ENCODE results near the gene NOTCH1.
A peak's percentile ranks its signal among the peaks of the same experiment; 100 is the strongest.

Gene NOTCH1

GRCh38 chr9:136484153-136485048 is 61.4 kb downstream of the NOTCH1 start:
- peak; percentile 49 for DNase-seq (ENCODE audit: low read depth)

GRCh38 chr9:136483589-136484152 is 62.2 kb downstream of the NOTCH1 start:
- peak; percentile 91 for DNase-seq (ENCODE audit: low read depth)

- DNase-seq (ENCODE audit: low read depth), result peak; percentile 98
These were observed 62.9 kb downstream of the NOTCH1 start, which contains the start of gene SEC16A for GRCh38 chr9:136482793-136483588. Gene SEC16A (minus strand): TSS chr9:136483040. CDS start chr9:136477615, 5,425 bp downstream.

DNA sequence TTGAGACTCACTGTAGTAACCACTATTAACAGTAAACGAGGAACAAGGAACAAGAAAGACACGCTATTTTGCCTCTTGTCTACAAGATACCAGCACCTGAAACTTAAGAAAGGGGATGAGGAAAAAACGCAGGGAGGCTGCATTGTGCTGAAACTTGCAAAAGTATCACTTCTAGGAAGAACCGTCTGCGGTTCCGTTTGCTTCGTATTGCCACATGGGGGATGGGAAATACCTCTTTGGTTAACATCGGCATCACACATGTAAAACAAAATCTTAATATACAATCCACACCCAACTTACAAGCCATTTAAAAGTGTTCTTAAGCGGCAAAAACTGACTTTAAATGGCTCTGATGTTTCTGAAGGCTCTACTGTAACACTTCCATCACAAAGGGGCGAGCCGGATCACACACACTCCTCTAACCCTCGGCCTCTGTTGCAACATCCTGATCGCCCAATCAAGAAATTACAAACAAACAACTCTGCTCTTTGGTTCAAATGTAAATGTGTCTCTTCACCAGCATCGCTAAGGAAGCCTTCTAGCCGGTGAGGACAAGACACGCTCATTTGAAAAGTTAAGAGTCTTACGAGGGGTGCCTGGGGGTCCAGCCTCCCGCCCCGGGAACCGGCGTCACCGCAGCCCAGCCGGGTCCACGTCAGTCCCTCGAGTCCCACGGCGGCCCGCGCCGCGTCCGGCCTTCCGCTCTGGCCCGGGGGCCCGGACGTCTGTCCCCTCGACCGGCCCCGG is 63.6 kb downstream of the NOTCH1 start:
- DNase-seq (ENCODE audit: low read depth), result peak; percentile 51

DNA sequence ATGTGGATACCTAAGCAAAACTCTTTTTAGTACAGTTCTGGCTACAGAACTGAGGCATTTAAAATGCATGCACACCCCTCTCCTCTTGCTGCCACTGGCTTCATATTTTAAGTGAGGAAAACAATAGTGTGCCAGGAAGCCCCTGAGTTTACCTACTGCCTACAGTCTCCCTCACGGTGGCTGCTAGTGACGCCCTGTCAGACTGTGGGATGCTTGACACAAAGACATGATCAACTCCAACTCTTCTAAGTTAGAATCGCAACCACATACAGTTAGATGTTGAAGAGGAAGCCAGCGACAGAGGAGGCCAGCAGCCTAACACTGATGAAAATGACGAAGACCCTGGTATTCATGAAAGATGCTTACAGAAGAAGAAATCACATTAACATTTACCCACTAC is 64.3 kb downstream of the NOTCH1 start:
- DNase-seq (ENCODE audit: low read depth), result no peak

- DNase-seq (ENCODE audit: low read depth), result no peak
These were observed 69.3 kb downstream of the NOTCH1 start for GRCh38 chr9:136476369-136477150.

DNA sequence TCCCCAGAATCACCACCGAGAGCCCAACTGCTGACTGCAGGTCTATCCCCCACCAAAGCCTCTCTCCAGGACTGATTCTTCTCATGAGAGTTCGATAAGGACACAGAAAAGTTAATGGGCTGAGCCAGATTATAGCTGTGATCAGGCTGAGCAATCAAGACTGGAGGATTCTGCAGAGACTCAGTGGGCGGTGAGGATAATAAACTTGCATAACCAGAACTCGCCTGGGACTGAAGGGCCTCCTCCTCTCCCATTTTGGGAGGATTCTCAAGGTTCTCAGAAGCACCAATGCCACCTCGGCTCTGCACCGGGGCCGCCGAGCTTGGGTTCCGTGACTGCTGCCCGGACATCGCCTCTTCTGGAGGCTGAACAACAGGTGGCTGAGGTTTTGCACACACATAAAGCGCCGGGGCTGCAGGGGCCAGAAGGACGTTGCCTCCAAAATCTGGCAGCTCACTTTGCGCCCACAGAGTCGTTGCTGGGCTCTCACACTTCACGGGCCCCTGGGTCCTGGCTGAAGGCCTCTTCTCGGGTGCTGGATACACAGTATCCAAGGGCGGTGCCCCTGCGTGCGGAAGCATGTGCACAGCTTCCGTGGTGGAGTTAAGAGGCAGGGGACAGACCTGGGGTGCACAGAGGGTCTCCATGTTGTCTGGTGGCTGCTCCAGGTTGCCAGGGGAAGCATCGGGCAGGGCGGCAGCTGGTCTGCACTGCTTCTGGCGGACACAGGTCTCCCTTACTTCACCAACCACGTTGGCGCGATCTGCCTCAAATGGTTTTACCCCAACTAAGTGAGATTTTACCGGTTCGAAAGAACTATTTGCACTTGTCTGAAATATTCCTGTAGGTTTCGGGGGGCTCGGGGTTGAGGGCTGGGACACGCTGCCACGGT is 70.6 kb downstream of the NOTCH1 start:
- DNase-seq (ENCODE audit: low read depth), result no peak

DNA sequence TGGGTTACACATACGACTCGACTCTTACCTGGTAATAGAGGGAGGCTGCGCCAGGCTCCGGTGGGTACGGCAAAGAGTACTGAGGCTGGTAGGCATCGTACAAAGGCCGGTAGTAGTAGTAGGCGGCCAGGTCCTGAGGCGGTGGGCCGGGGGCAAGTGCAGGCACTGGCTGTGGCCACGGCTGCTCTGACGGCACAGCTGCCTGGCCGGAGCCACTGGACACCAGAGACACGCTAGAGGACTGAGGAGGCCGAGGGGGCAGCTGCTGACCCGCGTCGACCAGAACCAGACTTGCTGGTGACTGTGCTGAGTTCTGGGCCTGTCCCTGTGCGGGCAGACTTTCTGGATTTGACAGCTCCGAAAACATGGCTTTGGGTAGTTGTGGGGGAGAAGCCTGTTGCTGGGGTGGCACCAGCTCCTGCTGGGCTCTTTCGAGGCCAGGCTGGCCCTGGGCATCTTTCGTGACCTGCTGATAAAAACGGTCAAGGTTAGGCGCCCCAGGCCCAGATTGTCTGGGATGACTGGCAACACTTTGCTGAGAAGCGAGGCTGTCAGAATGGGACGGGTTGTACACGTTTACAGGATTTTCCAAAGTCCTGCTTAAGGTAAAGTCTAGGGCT is 71.7 kb downstream of the NOTCH1 start:
- DNase-seq (ENCODE audit: low read depth), result no peak

DNA sequence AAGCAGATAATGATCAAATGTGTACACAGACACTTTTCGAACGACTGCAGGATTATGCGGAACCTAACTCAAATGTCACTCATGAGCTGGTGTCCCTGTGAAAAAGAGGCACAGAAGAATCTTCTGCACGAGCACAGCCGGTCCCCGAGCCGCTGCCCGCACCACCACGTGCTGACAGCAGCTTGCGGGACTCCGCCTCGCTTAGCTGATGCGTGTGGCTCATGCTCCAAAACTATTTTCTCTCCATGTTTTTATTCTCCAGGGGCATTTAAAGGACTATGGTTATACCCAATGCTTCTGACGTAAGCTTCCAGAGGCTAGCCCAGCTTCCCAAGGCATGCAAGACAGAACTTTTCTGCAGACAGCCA is 72.5 kb downstream of the NOTCH1 start:
- DNase-seq (ENCODE audit: low read depth), result no peak

DNA sequence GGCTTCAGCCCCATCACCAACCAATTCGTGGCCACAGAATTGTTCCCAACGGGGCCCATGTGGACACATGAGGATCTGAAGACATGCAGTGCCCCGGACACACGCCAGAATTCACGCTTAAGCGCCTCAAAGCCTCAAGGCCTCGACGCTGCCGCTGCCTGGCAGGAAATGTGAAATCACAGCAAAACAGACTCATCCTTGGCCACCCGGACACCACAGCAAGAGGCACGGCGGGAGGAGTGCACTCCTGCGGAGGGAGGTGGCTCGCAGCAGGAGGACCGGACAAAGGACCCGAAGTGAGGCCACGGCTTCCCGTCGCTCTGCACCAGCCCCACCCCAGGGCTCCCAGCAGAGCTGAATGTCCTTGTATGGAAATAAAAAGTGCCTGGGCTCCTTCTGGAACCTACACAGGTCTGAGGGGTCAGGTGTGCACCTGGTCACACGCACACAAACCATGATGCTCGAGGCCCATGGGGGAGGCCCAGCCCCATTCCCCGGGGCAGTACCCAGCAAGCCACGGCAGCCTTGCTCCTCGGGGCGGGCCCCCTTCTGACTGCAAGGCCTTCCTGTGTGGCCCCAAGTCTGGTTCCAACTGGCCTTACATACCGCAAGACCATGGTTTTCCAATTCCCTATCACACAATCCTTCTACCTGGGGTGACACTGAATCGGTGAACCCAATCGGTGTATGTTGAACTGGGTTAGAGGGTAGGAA is 73.1 kb downstream of the NOTCH1 start:
- no peak for DNase-seq (ENCODE audit: low read depth)

DNA sequence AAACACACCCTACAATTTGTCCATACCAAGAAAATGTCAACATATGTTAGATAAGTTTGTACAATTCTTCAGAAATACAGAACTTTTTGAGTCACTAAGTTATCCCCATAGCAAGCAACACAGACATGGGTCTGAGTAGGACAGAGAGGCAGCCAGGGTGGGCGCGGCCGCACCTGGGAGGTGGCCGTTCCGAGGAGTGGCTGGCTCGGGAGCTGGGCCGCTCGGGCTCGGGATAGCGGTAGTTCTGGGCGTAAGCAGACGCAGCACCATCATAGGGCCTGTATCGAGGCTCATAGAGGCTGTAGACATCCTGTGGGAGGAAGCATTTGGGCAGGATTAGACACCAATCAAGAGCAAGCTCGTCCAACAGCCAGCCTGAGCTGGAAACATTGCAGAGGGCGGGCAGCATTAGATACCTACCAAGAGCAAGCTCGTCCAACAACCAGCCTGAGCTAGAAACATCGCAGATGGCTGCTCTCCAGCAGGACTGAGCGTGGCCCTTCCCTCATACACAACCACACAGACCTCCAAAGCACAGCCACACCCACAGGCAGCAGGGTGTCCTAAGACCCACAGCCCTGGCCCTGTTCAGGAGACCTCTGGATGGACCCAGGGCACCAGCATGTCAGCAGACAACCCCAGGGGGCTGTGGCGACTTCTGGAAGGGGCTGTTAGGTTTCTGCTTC is 73.9 kb downstream of the NOTCH1 start:
- no peak for DNase-seq (ENCODE audit: low read depth)

GRCh38 chr9:136470792-136471469 is 74.9 kb downstream of the NOTCH1 start:
- DNase-seq (ENCODE audit: low read depth), result no peak

- DNase-seq (ENCODE audit: low read depth), result no peak
These were observed 75.5 kb downstream of the NOTCH1 start for GRCh38 chr9:136470356-136470755.

DNA sequence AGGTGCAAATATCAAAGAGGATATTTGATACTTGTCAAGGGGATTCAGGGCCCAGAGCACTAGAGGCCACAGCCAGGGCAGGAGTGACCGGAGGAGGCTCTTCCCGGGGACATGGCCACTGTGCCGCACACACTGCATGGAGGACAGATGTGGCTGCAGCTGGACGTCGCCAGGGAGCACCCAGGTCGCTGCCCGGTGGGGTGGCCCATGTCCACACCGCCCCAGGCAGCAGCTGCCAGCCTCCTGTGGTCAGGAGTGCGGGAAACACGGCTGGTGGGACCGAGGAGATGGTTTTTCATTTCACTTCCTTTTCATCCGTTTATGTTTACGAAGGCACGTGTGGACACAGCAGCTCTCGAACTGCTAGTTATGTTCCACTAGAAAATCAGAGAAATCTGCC is 78.1 kb downstream of the NOTCH1 start:
- no peak for DNase-seq (ENCODE audit: low read depth)

- DNase-seq (ENCODE audit: low read depth), result no peak
These were observed 79.7 kb downstream of the NOTCH1 start for GRCh38 chr9:136466155-136466541.

DNA sequence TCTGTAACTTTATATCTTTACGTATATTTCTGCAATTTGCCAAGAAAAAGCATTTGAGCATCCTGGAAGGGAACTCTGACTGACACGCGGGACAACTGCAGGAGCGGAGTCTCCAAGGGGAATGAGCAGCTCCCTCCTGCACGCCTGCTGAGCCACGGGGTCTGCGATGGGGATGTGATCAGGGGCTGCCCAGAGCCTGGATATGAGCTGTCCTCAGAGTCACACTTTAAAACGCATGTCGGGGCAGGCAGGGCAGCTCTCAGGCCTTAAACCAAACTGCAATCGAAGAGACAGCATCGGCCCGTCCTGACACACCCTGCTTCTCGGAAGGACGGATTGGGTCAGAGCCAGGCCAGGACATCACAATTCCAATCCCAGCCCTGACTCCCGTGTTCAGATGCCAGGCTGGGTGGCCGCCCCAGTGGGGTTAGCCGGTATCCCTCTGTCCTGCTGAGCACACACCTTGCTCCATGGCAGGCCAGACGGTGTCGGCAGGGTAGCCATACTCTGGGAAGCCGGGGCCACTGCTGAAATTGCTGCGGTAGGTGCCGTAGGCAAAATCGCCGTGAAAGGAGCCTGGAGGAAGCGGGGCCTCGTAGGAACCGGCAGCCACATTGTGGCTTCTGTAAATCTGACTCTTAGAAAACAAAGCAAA is 80.2 kb downstream of the NOTCH1 start:
- DNase-seq (ENCODE audit: low read depth), result no peak

DNA sequence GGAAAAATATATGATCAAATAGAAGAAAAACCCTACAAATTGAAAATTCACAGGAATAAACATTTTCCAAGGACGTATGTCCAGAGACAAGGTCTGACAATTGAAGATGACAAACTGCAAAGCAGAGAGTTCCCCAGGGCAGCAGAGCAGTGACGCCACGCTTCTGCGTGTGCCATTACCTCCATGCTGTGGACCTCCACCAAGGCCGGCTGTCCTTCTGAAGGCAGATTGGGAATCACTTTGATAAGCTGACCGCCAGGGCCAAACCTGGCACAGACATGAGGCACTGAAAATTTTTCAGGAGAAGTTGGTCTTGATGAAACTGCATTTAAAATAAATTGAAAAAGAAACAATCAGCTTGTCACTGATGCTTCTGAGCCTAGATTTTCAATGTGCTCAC is 81.6 kb downstream of the NOTCH1 start:
- DNase-seq (ENCODE audit: low read depth), result no peak
